GM10847 (cell line): ENCODE data around the gene LRRC8E.

Experiments
- POLR2A ChIP-seq: IDR thresholded peaks from 2 replicates; pipeline ENCODE4 v1.6.1; 2011; ENCODE audit not compliant: insufficient read length; ENCODE audit errors: extremely low read depth

LRRC8E gene

GRCh38 chr19:7861619-7862412 lies 26.5 kb upstream of the LRRC8E start:
- no peak for TF ChIP-seq POLR2A

- no peak for TF ChIP-seq POLR2A
These were observed 25.8 kb upstream of the LRRC8E start for GRCh38 chr19:7862413-7862951.

GRCh38 chr19:7863157-7863970 lies 24.9 kb upstream of the LRRC8E start:
- no peak for TF ChIP-seq POLR2A

- no peak for TF ChIP-seq POLR2A
These were observed 24.2 kb upstream of the LRRC8E start for GRCh38 chr19:7863971-7864689.

- no peak for TF ChIP-seq POLR2A
These were observed 23.6 kb upstream of the LRRC8E start for GRCh38 chr19:7864690-7865074.

- TF ChIP-seq POLR2A: no peak
These were observed 22.9 kb upstream of the LRRC8E start for GRCh38 chr19:7865262-7865911.

GRCh38 chr19:7866399-7867091 lies 21.8 kb upstream of the LRRC8E start:
- TF ChIP-seq POLR2A: no peak

- no peak for TF ChIP-seq POLR2A
These were observed 21.0 kb upstream of the LRRC8E start for GRCh38 chr19:7867092-7867844.

- no peak for TF ChIP-seq POLR2A
These were observed 20.0 kb upstream of the LRRC8E start for GRCh38 chr19:7868326-7868670.

- no peak for TF ChIP-seq POLR2A
These were observed 19.4 kb upstream of the LRRC8E start for GRCh38 chr19:7868671-7869452.

GRCh38 chr19:7869453-7869909 lies 18.8 kb upstream of the LRRC8E start:
- no peak for TF ChIP-seq POLR2A

GRCh38 chr19:7869910-7870511 lies 18.3 kb upstream of the LRRC8E start:
- no peak for TF ChIP-seq POLR2A
